HG02943 (cell line): ENCODE data around the gene SEC61A1.
A peak's percentile ranks its signal among the peaks of the same experiment; 100 is the strongest.

Experiments used
- ATAC-seq: cut with Tn5 transposase; IDR thresholded peaks from one replicate; pipeline ENCODE4 v1.9.1; 2021; ENCODE audit warnings: mild to moderate bottlenecking, low read depth, moderate library complexity; ENCODE audit not compliant: unreplicated experiment

Gene SEC61A1

GRCh38 chr3:128051837-128052594 lies at the start of gene SEC61A1:
Gene SEC61A1 (plus strand): TSS chr3:128052437. CDS start chr3:128052553, 116 bp downstream.
- peak; percentile 86 for ATAC-seq

- no peak for ATAC-seq
These were observed 47.6 kb upstream of the SEC61A1 start for GRCh38 chr3:128004661-128005060.

DNA sequence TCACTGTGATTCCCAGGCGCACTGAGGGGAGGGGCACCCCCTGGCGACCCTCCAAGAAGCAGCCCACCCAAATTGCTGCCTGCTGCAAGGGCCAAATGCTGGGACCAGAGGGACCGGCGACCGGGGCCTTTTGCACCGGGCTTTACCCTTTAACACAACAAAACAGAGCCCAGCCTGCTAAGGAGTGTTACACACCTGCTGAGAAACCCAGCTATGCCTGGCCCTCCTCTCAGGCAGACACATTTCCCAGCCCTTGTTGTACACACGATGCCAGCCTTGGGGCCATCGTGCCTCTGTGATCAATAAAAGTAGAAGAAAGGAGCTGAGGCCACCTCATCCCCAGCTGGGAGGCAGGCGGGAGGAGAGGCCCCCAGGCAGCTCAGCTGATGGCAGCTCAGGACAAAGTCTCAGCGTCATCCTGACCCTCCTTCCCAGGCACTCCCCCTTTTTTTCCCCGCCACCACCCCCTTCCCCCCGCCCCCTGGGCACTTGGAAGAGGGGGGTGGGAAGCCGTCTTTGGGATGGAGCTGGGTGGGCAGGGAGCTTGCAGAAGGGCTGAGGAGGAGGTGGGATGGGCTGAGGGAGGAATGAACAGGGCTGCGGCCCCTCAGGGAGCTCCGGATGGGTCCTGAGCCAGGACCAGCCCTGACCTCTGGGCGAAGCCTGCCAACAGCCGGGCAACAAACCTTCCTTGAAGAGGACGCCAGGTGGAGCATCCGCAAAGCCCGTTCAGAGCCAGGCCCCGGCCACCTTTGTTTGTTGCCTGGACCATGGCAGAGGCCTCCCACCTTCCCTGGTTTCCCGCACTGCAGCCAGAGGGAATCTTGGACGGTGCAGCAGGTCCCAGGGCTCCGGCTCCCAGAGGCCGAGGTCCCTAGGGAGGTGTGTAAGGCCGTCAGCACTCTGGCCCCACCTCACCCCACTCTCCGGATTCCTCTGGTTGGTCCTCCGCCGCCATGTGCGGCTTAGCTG lies 45.9 kb upstream of the SEC61A1 start:
- ATAC-seq = no peak

- ATAC-seq = no peak
These were observed 45.2 kb upstream of the SEC61A1 start for GRCh38 chr3:128007033-128007424.

DNA sequence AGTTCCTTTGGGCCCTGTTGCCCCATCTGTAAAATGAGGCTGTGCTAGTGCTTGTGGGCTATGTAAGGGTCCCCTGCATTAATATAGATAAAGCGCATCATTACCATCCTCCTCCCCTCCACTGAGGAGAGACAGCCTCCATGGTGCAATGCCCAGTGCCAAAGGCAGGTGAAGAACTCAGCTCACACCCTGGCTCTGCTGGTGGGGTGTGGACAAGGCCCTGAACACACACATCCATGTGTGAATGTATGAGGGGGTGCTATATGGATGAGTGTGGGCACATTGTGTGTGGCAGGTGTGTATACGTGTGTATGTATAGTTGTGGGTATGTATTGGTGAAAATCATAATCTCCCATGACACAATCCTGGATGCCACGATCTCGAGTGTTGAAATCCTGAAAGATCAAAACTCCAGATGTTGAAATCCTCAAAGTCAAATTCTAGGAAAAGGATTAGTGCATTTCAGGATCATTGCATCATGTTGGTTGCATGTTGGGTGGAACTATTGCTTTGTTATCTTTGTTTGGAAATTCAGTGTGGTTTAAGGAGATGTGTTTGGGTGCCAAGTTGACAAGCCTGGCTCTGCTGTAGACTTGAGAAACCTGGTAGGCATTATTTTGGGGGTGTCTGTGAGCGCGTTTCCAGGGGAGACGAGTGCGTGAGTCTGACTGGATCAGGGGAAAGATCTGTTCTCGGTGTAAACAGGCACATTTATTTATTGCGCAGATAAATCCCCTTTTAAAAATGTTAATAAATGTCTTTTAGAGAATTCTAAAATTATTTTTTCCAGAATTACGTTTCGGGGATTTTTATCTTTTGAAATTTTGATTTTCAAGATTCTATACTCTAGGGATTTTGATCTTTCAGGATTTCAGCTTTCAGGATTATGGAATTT lies 42.0 kb upstream of the SEC61A1 start:
- ATAC-seq = no peak

- ATAC-seq = no peak
These were observed 41.1 kb upstream of the SEC61A1 start for GRCh38 chr3:128011140-128011539.

- ATAC-seq = no peak
These were observed 40.2 kb upstream of the SEC61A1 start for GRCh38 chr3:128012050-128012449.

DNA sequence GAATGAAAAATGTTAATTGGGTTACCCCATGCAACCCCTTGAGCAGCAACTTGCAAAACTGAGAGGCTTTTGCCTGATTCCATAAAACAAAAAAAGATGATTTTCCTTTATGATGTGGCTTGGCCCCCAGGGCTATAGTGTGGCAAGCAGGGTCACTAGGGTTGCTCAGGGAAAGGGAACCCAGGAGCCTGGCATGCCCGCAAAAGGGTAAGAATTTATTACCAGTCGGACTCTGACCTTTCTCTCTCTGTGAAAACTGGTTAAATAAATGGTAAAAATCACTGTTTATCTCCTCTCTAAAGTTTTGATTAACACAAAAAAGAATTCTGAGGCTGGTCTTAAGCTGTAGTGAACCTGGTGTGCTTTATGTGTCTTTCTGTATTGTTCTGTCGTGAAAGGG lies 37.7 kb upstream of the SEC61A1 start:
- no peak for ATAC-seq

DNA sequence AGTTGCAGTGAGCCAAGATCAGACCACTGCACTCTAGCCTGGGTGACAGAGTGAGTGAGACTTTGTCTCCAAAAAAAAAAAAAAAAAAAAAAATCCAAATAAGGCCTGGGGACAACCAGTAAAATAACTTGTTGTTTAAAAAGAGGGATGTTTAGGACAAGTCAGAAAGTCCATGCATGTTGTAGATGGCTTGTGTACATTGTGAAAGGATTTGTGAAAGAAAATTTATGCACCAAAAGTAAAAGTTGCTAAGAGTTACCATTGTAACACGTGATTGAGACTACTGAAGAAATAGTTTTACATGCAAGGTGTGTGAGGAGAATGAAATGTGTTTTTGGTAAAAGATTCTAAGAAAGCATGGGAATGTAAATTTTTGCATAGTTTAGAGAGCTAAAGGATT lies 35.7 kb upstream of the SEC61A1 start:
- no peak for ATAC-seq

DNA sequence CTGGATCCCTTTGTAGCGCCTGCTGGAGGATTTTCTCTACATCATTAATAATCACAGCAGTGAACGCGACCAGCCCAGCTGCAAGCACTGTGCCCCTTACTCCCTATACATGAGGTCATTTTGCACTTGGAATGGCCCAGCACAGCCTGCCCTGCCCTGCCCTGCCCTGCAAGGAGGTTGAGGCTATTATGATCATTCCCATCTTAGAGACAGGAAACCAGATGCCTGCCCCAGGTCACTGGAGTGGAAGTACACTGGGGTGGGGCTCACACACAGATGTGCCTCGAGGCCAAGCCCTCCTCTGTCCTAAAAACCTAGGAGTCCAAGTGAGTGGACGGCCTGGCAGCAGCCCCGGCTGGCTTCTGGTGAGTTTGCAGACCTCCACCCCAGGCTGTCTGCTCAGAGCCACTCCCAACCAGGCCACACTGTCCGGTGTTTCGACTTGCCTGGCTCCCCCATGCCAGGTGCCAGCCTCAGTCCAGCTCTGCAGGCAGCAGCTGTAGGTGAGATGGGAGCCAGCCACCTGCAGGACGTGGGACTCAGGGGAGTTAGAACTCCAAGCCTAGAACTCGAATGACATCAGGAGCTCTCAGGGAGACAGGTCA lies 30.4 kb upstream of the SEC61A1 start:
- no peak for ATAC-seq

- no peak for ATAC-seq
These were observed 19.1 kb upstream of the SEC61A1 start for GRCh38 chr3:128033102-128033501.

DNA sequence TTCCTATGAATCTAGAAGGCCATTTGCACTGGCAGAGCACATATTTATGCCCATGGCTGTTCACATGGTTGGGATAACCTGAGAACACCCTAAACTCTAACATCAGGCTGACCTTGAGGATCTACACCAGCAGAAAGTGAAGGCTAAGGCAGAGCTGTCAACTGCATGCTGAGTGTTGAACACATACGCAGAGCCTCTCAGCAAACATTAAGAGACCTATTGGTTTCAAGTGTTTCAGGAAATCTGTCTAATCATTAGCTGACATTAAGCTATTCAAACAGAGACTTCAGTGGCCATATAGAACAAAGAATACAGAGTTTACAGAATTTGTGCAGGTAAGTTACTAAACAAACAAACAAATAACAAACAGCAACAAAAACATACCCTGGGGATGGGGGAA lies 16.1 kb upstream of the SEC61A1 start:
- ATAC-seq = no peak

DNA sequence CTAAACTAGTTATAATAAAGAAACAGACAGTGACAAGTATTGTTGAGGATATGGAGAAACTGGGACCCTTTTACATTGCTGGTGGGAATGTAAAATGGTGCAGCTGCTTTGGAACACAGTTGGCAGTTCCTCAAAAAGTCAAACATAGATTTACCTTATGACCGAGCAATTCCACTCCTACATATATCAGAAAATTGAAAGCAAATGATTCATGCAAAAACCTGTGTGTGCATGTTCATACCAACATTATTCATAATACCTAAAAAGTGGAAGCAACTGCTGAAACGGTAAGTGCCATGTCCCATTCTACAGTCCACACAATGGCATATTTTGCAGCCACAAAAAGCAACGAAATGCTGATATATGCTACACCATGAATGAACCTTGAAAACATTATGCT lies 12.2 kb upstream of the SEC61A1 start:
- no peak for ATAC-seq

DNA sequence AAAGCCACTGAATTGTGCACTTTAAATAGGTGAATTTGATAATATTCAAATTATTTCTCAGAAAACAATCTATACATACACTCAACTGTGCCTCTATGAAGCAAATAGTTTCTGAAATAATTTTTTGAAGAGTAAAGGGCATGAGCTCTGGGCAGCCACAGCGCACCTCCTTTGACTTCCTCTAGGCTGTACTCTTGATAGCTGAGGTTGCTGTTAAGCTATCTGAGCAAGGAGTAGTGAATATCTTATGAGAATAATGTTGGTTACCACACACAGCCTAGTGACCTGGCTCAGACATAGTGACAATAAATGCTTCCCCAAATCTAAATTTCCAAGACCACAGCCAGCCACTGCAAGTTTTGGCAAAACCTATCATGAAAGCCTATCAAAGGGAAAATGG lies 11.6 kb upstream of the SEC61A1 start:
- no peak for ATAC-seq

DNA sequence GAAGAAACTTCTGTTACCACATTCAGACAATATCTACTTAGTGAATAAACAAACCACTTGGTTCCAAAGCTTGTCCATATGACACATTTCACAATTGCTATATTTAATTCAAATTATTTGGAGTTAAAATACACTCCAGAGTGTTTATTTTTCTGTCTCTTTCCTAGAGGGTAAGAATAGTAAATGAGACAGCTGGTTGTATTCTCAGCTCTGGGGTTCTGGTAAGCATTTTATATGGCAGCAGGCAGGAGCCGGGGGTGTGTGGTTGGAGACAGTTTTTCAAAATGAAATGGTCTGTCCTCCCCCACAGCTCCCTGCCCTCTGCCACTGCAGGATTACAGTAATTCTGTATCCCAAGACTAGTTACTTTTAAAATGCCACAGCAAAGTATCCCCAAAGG lies 10.9 kb upstream of the SEC61A1 start:
- no peak for ATAC-seq

DNA sequence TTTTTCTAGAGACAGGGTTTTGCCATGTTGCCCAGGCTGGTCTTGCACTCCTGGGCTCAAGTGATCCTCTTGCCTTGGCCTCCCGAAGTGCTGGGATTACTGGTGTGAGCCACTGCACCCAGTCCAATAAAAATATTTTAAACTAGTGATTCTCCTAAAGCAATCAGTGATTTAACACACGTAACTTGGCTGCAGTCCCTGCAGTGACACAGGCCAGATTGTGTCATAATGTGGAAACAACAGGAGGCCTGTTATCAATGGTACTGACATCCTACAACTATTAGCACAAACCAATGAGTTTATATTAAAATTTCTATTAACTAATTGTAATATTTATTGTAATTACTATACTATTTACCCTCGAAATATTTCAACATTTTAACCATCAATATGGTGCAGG lies 1.6 kb upstream of the SEC61A1 start:
- ATAC-seq = no peak

GRCh38 chr3:128051459-128051836 lies 789 bp upstream of the SEC61A1 start:
- ATAC-seq = peak; percentile 8

GRCh38 chr3:128052595-128053351 lies 536 bp downstream of the SEC61A1 start:
- ATAC-seq = no peak

DNA sequence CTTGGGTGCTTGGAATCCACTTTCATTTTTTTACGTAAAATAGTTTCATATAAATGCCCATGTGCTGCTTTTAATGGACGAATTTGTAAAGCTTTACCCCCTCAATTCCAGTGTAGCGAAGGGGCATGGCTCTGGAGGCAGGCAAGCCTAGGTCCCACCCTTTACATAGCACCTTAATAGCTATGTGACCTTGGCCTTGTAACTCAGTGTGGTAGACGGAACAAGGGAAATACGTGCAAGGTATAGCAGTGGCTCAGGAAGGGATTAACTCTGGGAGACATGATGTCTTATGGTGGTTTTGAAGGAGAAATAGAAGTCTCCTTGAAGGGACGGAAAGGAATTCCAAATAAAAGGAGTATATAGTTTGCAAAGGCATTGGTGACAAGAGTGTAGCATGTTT lies 1.4 kb downstream of the SEC61A1 start:
- no peak for ATAC-seq

DNA sequence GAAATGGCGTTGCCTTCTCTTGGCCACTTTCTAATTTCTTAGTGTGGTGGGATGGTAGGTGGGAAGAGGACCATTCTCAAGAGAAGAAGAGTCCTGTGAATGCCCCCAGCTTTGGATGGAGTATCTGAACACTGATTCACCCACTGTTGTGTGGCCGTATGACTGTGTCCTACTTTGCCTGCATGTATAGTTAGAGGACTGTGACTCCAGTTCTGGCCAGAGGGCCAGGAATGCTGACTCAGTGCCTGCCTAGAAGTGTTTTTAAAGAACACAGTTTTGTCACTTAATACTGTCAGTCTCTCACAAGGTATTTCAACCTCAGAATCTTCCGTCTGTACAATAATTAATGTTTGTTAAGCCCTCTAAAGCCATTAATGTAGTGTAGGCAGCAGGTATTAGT lies 2.1 kb downstream of the SEC61A1 start:
- ATAC-seq = no peak
